Hepatocyte (in vitro differentiated cells): ENCODE measurements around the gene ARHGAP28.

Experiments used
- EZH2 ChIP-seq: fragments of 200-600 bp; sonication (generic); IDR thresholded peaks from 2 replicates; pipeline ENCODE4 v1.6.1; 2016; ENCODE audit warnings: antibody characterized with exemption, mild to moderate bottlenecking, borderline replicate concordance
- TF ChIP-seq, protein P1 (sequence below): fragments of 200-600 bp; sonication (generic); IDR thresholded peaks from 2 replicates; pipeline ENCODE4 v1.5.1; 2016; ENCODE audit warnings: antibody characterized with exemption, mild to moderate bottlenecking; ENCODE audit not compliant: poor library complexity

DNA sequence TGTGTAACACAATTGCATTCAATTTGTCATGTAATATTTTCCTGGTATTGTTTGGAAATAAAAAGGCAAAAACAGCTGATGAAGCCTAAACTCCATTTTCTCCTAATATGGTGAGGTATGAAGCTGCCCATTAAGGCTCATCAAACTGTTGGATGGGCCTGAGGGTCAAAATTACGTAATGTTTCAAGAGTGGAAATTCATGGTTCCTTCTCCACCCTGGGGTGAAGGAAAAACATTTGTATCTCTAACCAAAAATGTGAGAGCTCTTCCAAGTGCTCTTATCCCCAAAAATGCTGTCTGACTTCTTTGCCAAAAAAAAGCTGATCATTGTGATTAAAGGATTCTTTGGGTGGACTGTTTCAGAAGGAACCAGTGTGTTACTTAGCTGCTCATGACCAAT is 91.8 kb downstream of the ARHGAP28 start:
- TF ChIP-seq, protein P1, sequence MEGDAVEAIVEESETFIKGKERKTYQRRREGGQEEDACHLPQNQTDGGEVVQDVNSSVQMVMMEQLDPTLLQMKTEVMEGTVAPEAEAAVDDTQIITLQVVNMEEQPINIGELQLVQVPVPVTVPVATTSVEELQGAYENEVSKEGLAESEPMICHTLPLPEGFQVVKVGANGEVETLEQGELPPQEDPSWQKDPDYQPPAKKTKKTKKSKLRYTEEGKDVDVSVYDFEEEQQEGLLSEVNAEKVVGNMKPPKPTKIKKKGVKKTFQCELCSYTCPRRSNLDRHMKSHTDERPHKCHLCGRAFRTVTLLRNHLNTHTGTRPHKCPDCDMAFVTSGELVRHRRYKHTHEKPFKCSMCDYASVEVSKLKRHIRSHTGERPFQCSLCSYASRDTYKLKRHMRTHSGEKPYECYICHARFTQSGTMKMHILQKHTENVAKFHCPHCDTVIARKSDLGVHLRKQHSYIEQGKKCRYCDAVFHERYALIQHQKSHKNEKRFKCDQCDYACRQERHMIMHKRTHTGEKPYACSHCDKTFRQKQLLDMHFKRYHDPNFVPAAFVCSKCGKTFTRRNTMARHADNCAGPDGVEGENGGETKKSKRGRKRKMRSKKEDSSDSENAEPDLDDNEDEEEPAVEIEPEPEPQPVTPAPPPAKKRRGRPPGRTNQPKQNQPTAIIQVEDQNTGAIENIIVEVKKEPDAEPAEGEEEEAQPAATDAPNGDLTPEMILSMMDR: no peak
- TF ChIP-seq EZH2: no peak
